GM23248 (cell line): ENCODE results near the gene HES4. TPM values are rescaled to one million over a fixed set of nuclear protein-coding genes. Genes with fewer than 3 reads are reported as not detected.
A peak's percentile ranks its signal among the peaks of the same experiment; 100 is the strongest.

Source experiments
- DNase-seq: peaks from one replicate; pipeline ENCODE4 v3.0.0-alpha.2; 2015
- H2AFZ ChIP-seq: fragments of 200-600 bp; sonication (generic); 2 replicates; pipeline ENCODE4 v1.6.1; 2016; ENCODE audit warnings: antibody characterized with exemption
- H3F3A ChIP-seq: fragments of 200-600 bp; sonication (generic); 2 replicates; pipeline ENCODE4 v1.6.1; 2016; ENCODE audit warnings: mild to moderate bottlenecking, antibody characterized with exemption, mixed run types; ENCODE audit not compliant: insufficient read depth
- H3K27ac ChIP-seq: fragments of 200-600 bp; sonication (generic); 2 replicates; pipeline ENCODE4 v1.5.1; 2016; ENCODE audit warnings: mild to moderate bottlenecking
- H3K27me3 ChIP-seq: fragments of 200-600 bp; sonication (generic); replicated peaks from 2 replicates; pipeline ENCODE4 v1.6.1; 2016; ENCODE audit warnings: mild to moderate bottlenecking; ENCODE audit not compliant: insufficient read depth
- H3K36me3 ChIP-seq: fragments of 200-600 bp; sonication (generic); 2 replicates; pipeline ENCODE4 v1.6.1; 2016; ENCODE audit warnings: low read depth, mild to moderate bottlenecking
- H3K4me1 ChIP-seq: fragments of 200-600 bp; sonication (generic); 2 replicates; pipeline ENCODE4 v1.6.1; 2016; ENCODE audit warnings: mild to moderate bottlenecking; ENCODE audit not compliant: insufficient read depth
- H3K4me2 ChIP-seq: fragments of 200-600 bp; sonication (generic); one replicate; pipeline ENCODE4 v1.6.1; 2016; ENCODE audit warnings: mild to moderate bottlenecking; ENCODE audit not compliant: unreplicated experiment
- H3K4me3 ChIP-seq: fragments of 200-600 bp; sonication (generic); 2 replicates; pipeline ENCODE4 v1.5.1; 2016; ENCODE audit warnings: mild to moderate bottlenecking
- H3K79me2 ChIP-seq: fragments of 200-600 bp; sonication (generic); 2 replicates; pipeline ENCODE4 v1.6.1; 2016; ENCODE audit warnings: mild to moderate bottlenecking; ENCODE audit not compliant: insufficient read depth
- H3K9ac ChIP-seq: fragments of 200-600 bp; sonication (generic); 2 replicates; pipeline ENCODE4 v1.6.1; 2016; ENCODE audit warnings: mild to moderate bottlenecking
- H3K9me2 ChIP-seq: fragments of 200-600 bp; sonication (generic); 2 replicates; pipeline ENCODE4 v1.6.1; 2016; ENCODE audit warnings: mixed run types, mild to moderate bottlenecking, moderate library complexity; ENCODE audit not compliant: insufficient read depth
- H3K9me3 ChIP-seq: fragments of 200-600 bp; sonication (generic); one replicate; pipeline ENCODE4 v1.6.1; 2017; ENCODE audit warnings: low read depth
- H4K20me1 ChIP-seq: fragments of 200-600 bp; sonication (generic); 2 replicates; pipeline ENCODE4 v1.6.0; 2016; ENCODE audit not compliant: insufficient read depth
- EZH2 ChIP-seq: fragments of 200-600 bp; sonication (generic); IDR thresholded peaks from 2 replicates; pipeline ENCODE4 v1.6.1; 2018; ENCODE audit warnings: antibody characterized with exemption, mild to moderate bottlenecking; ENCODE audit not compliant: insufficient read depth, poor library complexity, severe bottlenecking
- EZH2phosphoT487 ChIP-seq: fragments of 200-600 bp; sonication (generic); IDR thresholded peaks from 2 replicates; pipeline ENCODE4 v1.6.1; 2018; ENCODE audit warnings: antibody characterized with exemption, moderate library complexity, mild to moderate bottlenecking, low read depth; ENCODE audit not compliant: insufficient read depth
- WGBS, 2 experiments: methylation state at CpG; one replicate each; pipeline ENCODE4 v1.1.6; 2015 to 2017; ENCODE audit warnings: low lambda C conversion rate in 2 of 2, low coverage in 1 of 2; ENCODE audit errors: missing lambda C conversion rate in 2 of 2; 5-methylcytosine and 5-hydroxymethylcytosine counted together
- in situ Hi-C: fragments of 300-500 bp; cut with MboI; formaldehyde crosslinking; loops from 2 replicates; pipeline ENCODE4 v1.15.0; 2020
- polyA plus RNA-seq: library from polyadenylated mRNA; unstranded; fragments of >200 nt; fragmentation: Nextera tagmentation; extraction: Ambion mirVana; gene quantifications from 2 replicates; pipeline ENCODE4 v1.2.1, GENCODE V29; 2016
- total RNA-seq: library from RNA; depleted of rRNA; stranded (reverse); fragments of >200 nt; shearing (Covaris generic); gene quantifications from 2 replicates; pipeline ENCODE4 v1.2.3, GENCODE V29; 2014; rRNA removed

The HES4 gene
- total RNA-seq, result 3.1 and 7.6 TPM in 2 replicates
- 3.7 and 4.1 TPM in 2 replicates for polyA plus RNA-seq

GRCh38 chr1:999725-1000356 is at the start of gene HES4:
Gene HES4, minus strand, starts transcription at chr1:1000097. Its CDS starts 124 bp downstream, at chr1:999973.
- Histone ChIP-seq H3K27me3 (peaks cover 6% of the 10 kb centered on the region; the same call in 1 of the 2 replicates), H4K20me1 (no peaks in the 10 kb centered on the region), H3F3A (no peaks in the 10 kb centered on the region), H3K4me1 (no peaks in the 10 kb centered on the region), H3K36me3 (no peaks in the 10 kb centered on the region), H3K9me2 (no peaks in the 10 kb centered on the region), H3K79me2 (no peaks in the 10 kb centered on the region), H3K27ac (peak within 1 kb of the TSS; percentile 56), H3K4me3 (peak within 1 kb of the TSS; percentile 71), H2AFZ (peak within 1 kb of the TSS; percentile 60), H3K4me2 (peak within 1 kb of the TSS; percentile 70), H3K9me3 (no peaks in the 10 kb centered on the region), H3K9ac (peak within 1 kb of the TSS; percentile 92)
- in situ Hi-C loops, result no loop called here
- 0 to 2% methylated on average over 27 to 33 of the region's 95 CpGs for WGBS, 2 experiments
- DNase-seq, result peak; percentile 95
- no peak for TF ChIP-seq EZH2
- TF ChIP-seq EZH2phosphoT487, result no peak

- H3K4me3 ChIP-seq, result no peak overlapping the region
- no peak overlapping the region for H3K9ac ChIP-seq
- in situ Hi-C loops, result no loop called here
- 81 to 88% methylated on average over 12 to 27 of the region's 28 CpGs for WGBS, 2 experiments
- no peaks in the 10 kb centered on the region for H4K20me1 ChIP-seq
- H3K79me2 ChIP-seq, result no peaks in the 10 kb centered on the region
- no peak overlapping the region for H3K4me2 ChIP-seq
- H3K27ac ChIP-seq, result no peak overlapping the region
- no peak for DNase-seq
- H3K9me3 ChIP-seq, result no peaks in the 10 kb centered on the region
- H3K36me3 ChIP-seq, result no peaks in the 10 kb centered on the region
- no peaks in the 10 kb centered on the region for H3F3A ChIP-seq
- H3K9me2 ChIP-seq, result no peaks in the 10 kb centered on the region
- TF ChIP-seq EZH2phosphoT487 (no peak), EZH2 (no peak)
- H3K4me1 ChIP-seq, result no peaks in the 10 kb centered on the region
- H2AFZ ChIP-seq, result no peak overlapping the region
- H3K27me3 ChIP-seq, result no peaks in the 10 kb centered on the region
Observed at GRCh38 chr1:1048765-1049164, 48.9 kb upstream of the HES4 start.

GRCh38 chr1:1047963-1048362 is 48.1 kb upstream of the HES4 start:
- Histone ChIP-seq H3K79me2 (no peaks in the 10 kb centered on the region), H3K4me2 (no peak overlapping the region), H4K20me1 (no peaks in the 10 kb centered on the region), H2AFZ (no peak overlapping the region), H3K9ac (no peak overlapping the region), H3K9me2 (no peaks in the 10 kb centered on the region), H3K36me3 (no peaks in the 10 kb centered on the region), H3K4me1 (no peaks in the 10 kb centered on the region), H3F3A (no peaks in the 10 kb centered on the region), H3K4me3 (no peak overlapping the region), H3K27ac (no peak overlapping the region), H3K27me3 (no peaks in the 10 kb centered on the region), H3K9me3 (no peaks in the 10 kb centered on the region)
- TF ChIP-seq EZH2phosphoT487, result no peak
- TF ChIP-seq EZH2, result no peak
- 93 to 94% methylated on average over 10 to 25 of the region's 25 CpGs for WGBS, 2 experiments
- DNase-seq, result no peak
- in situ Hi-C loops, result no loop called here

GRCh38 chr1:1047407-1047806 is 47.5 kb upstream of the HES4 start:
- Histone ChIP-seq H4K20me1 (no peaks in the 10 kb centered on the region), H3K9ac (no peak overlapping the region), H3K79me2 (no peaks in the 10 kb centered on the region), H3K27me3 (no peaks in the 10 kb centered on the region), H3K4me2 (no peak overlapping the region), H2AFZ (no peak overlapping the region), H3K4me3 (no peak overlapping the region), H3K36me3 (no peaks in the 10 kb centered on the region), H3K4me1 (no peaks in the 10 kb centered on the region), H3K9me3 (no peaks in the 10 kb centered on the region), H3K27ac (no peak overlapping the region), H3F3A (no peaks in the 10 kb centered on the region), H3K9me2 (no peaks in the 10 kb centered on the region)
- TF ChIP-seq EZH2phosphoT487 (no peak), EZH2 (no peak)
- in situ Hi-C loops, result no loop called here
- DNase-seq, result no peak
- WGBS, 2 experiments, result 97% methylated on average over 19 of the region's 19 CpGs

- Histone ChIP-seq H2AFZ (no peak overlapping the region), H3K9me2 (no peaks in the 10 kb centered on the region), H3K4me3 (no peak overlapping the region), H3K9me3 (no peaks in the 10 kb centered on the region), H3K4me2 (no peak overlapping the region), H3K4me1 (no peaks in the 10 kb centered on the region), H3K27ac (no peak overlapping the region), H3K79me2 (no peaks in the 10 kb centered on the region), H4K20me1 (no peaks in the 10 kb centered on the region), H3F3A (no peaks in the 10 kb centered on the region), H3K9ac (no peak overlapping the region), H3K27me3 (no peaks in the 10 kb centered on the region), H3K36me3 (no peaks in the 10 kb centered on the region)
- in situ Hi-C loops, result no loop called here
- WGBS, 2 experiments, result 94 to 98% methylated on average over 19 to 26 of the region's 26 CpGs
- no peak for DNase-seq
- TF ChIP-seq EZH2phosphoT487 (no peak), EZH2 (no peak)
Observed at GRCh38 chr1:1046767-1047166, 46.9 kb upstream of the HES4 start.
